ENCODE data around the gene CEP72.

Gene CEP72

GRCh38 chr5:646396-647201 is 34.5 kb downstream of the CEP72 start:
- DNase-seq (ENCODE audit: extremely low spot score, insufficient read length, low read depth) (no peak), FAIRE-seq (no peak)

GRCh38 chr5:647311-647710 is 35.2 kb downstream of the CEP72 start:
- FAIRE-seq (no peak), DNase-seq (ENCODE audit: extremely low spot score, insufficient read length, low read depth) (no peak)

GRCh38 chr5:647727-648126 is 35.6 kb downstream of the CEP72 start:
- DNase-seq (ENCODE audit: extremely low spot score, insufficient read length, low read depth), result no peak
- no peak for FAIRE-seq

- FAIRE-seq (no peak), DNase-seq (ENCODE audit: extremely low spot score, insufficient read length, low read depth) (no peak)
Measured at GRCh38 chr5:651296-652022, 39.3 kb downstream of the CEP72 start.

- no peak for DNase-seq (ENCODE audit: extremely low spot score, insufficient read length, low read depth)
- no peak for FAIRE-seq
Measured at GRCh38 chr5:652023-652515, 39.9 kb downstream of the CEP72 start.

- no peak for DNase-seq (ENCODE audit: extremely low spot score, insufficient read length, low read depth)
- no peak for FAIRE-seq
Measured at GRCh38 chr5:652773-653350, 40.7 kb downstream of the CEP72 start.

GRCh38 chr5:654071-654778 is 42.1 kb downstream of the CEP72 start:
- no peak for FAIRE-seq

GRCh38 chr5:655406-655805 is 43.3 kb downstream of the CEP72 start:
- no peak for FAIRE-seq
- DNase-seq (ENCODE audit: extremely low spot score, insufficient read length, low read depth), result no peak

More at GRCh38 chr5:654071-654778, 42.1 kb downstream of the CEP72 start:
- DNase-seq (ENCODE audit: extremely low spot score, insufficient read length, low read depth), result no peak

GRCh38 chr5:657570-657969 is 45.4 kb downstream of the CEP72 start:
- no peak for FAIRE-seq

GRCh38 chr5:658103-658502 is 46.0 kb downstream of the CEP72 start:
- no peak for DNase-seq (ENCODE audit: extremely low spot score, insufficient read length, low read depth)
- FAIRE-seq, result no peak

More at GRCh38 chr5:657570-657969, 45.4 kb downstream of the CEP72 start:
- no peak for DNase-seq (ENCODE audit: extremely low spot score, insufficient read length, low read depth)

GRCh38 chr5:659496-660263 is 47.5 kb downstream of the CEP72 start:
- DNase-seq (ENCODE audit: extremely low spot score, insufficient read length, low read depth) (no peak), FAIRE-seq (no peak)

- FAIRE-seq (no peak), DNase-seq (ENCODE audit: extremely low spot score, insufficient read length, low read depth) (no peak)
Measured at GRCh38 chr5:660491-661030, 48.4 kb downstream of the CEP72 start.

- FAIRE-seq, result no peak
Measured at GRCh38 chr5:661891-662750, 50.0 kb downstream of the CEP72 start.

GRCh38 chr5:662751-663435 is 50.8 kb downstream of the CEP72 start:
- FAIRE-seq, result no peak
- DNase-seq (ENCODE audit: extremely low spot score, insufficient read length, low read depth), result no peak

More at GRCh38 chr5:661891-662750, 50.0 kb downstream of the CEP72 start:
- DNase-seq (ENCODE audit: extremely low spot score, insufficient read length, low read depth), result no peak

- no peak for FAIRE-seq
- DNase-seq (ENCODE audit: extremely low spot score, insufficient read length, low read depth), result no peak
Measured at GRCh38 chr5:663436-664342, 51.5 kb downstream of the CEP72 start.

GRCh38 chr5:664343-664993 is 52.3 kb downstream of the CEP72 start:
- DNase-seq (ENCODE audit: extremely low spot score, insufficient read length, low read depth), result no peak
- FAIRE-seq, result no peak
